GM18526 (cell line): ENCODE results near the gene WASF1.

Experiments
- POLR2A ChIP-seq: IDR thresholded peaks from 3 replicates; pipeline ENCODE4 v1.6.1; 2011; ENCODE audit not compliant: insufficient read length; ENCODE audit errors: extremely low read depth

WASF1 gene

GRCh38 chr6:110183292-110183885, 3.9 kb upstream of the WASF1 start:
- TF ChIP-seq POLR2A, result no peak

- no peak for TF ChIP-seq POLR2A
These were observed 1.9 kb upstream of the WASF1 start for GRCh38 chr6:110181131-110182030.

- peak; percentile 76 for TF ChIP-seq POLR2A
These were observed 948 bp upstream of the WASF1 start, which contains the start of gene CDC40 for GRCh38 chr6:110180228-110181008. TSS of gene CDC40 (plus strand) at chr6:110180427. CDS start at chr6:110180445, 18 bp downstream.

- no peak for TF ChIP-seq POLR2A
These were observed 654 bp downstream of the WASF1 start for GRCh38 chr6:110178626-110179405.

GRCh38 chr6:110173506-110174132, 5.9 kb downstream of the WASF1 start:
- TF ChIP-seq POLR2A, result no peak

GRCh38 chr6:110170081-110170480, 9.4 kb downstream of the WASF1 start:
- TF ChIP-seq POLR2A, result no peak

- TF ChIP-seq POLR2A, result no peak
These were observed 21.0 kb downstream of the WASF1 start for GRCh38 chr6:110158479-110158878.

- no peak for TF ChIP-seq POLR2A
These were observed 31.6 kb downstream of the WASF1 start for GRCh38 chr6:110147870-110148269.

GRCh38 chr6:110140650-110141049, 38.8 kb downstream of the WASF1 start:
- TF ChIP-seq POLR2A, result no peak

GRCh38 chr6:110139052-110139451, 40.4 kb downstream of the WASF1 start:
- TF ChIP-seq POLR2A, result no peak

- TF ChIP-seq POLR2A, result no peak
These were observed 41.3 kb downstream of the WASF1 start for GRCh38 chr6:110137924-110138887.

- no peak for TF ChIP-seq POLR2A
These were observed 49.1 kb downstream of the WASF1 start for GRCh38 chr6:110130362-110130761.

- no peak for TF ChIP-seq POLR2A
These were observed 51.1 kb downstream of the WASF1 start for GRCh38 chr6:110128418-110128817.

GRCh38 chr6:110125361-110125760, 54.1 kb downstream of the WASF1 start:
- TF ChIP-seq POLR2A, result no peak

GRCh38 chr6:110116258-110116657, 63.2 kb downstream of the WASF1 start:
- no peak for TF ChIP-seq POLR2A
